Hematopoietic multipotent progenitor cell treated with erythropoietin and hydrocortisone succinate and interleukin-3 and kit ligand, for 17 days (in vitro differentiated cells): ENCODE measurements around the gene NAGPA.

ENCODE experiments used
- DNase-seq: peaks from one replicate; pipeline ENCODE4 v3.0.0-alpha.2; 2015; ENCODE audit warnings: low spot score

Gene NAGPA

GRCh38 chr16:5003211-5003610, 30.5 kb downstream of the NAGPA start:
- no peak for DNase-seq

- no peak for DNase-seq
These were observed 31.0 kb downstream of the NAGPA start for GRCh38 chr16:5002699-5003143.

GRCh38 chr16:5001986-5002385, 31.7 kb downstream of the NAGPA start:
- no peak for DNase-seq

GRCh38 chr16:5001571-5001970, 32.2 kb downstream of the NAGPA start:
- no peak for DNase-seq

GRCh38 chr16:5000573-5001001, 33.1 kb downstream of the NAGPA start:
- no peak for DNase-seq

GRCh38 chr16:4994719-4995434, 38.9 kb downstream of the NAGPA start:
- DNase-seq, result no peak

GRCh38 chr16:4991754-4992153, 42.0 kb downstream of the NAGPA start:
- DNase-seq, result no peak

GRCh38 chr16:4990415-4990814, 43.3 kb downstream of the NAGPA start:
- no peak for DNase-seq

- no peak for DNase-seq
These were observed 44.2 kb downstream of the NAGPA start for GRCh38 chr16:4989391-4990006.

- DNase-seq, result no peak
These were observed 45.1 kb downstream of the NAGPA start for GRCh38 chr16:4988647-4989046.

GRCh38 chr16:4987580-4988374, 46.0 kb downstream of the NAGPA start:
- DNase-seq, result no peak

GRCh38 chr16:4987250-4987579, 46.5 kb downstream of the NAGPA start:
- no peak for DNase-seq

- DNase-seq, result no peak
These were observed 49.4 kb downstream of the NAGPA start for GRCh38 chr16:4984174-4984990.

GRCh38 chr16:4982056-4982867, 51.5 kb downstream of the NAGPA start:
- no peak for DNase-seq

- DNase-seq, result no peak
These were observed 52.3 kb downstream of the NAGPA start for GRCh38 chr16:4981473-4981872.

- DNase-seq, result no peak
These were observed 53.0 kb downstream of the NAGPA start for GRCh38 chr16:4980691-4981090.

GRCh38 chr16:4979736-4980660, 53.7 kb downstream of the NAGPA start:
- no peak for DNase-seq

- no peak for DNase-seq
These were observed 54.6 kb downstream of the NAGPA start for GRCh38 chr16:4979164-4979563.

GRCh38 chr16:4976611-4977145, 57.1 kb downstream of the NAGPA start:
- no peak for DNase-seq

- DNase-seq, result no peak
These were observed 57.7 kb downstream of the NAGPA start for GRCh38 chr16:4976079-4976478.
